A549 (cell line): ENCODE results near the gene TEP1.
"Not testable (repeated sequence)": the region's sequence is repeated elsewhere in the genome, so short reads cannot be mapped to it uniquely, and the experiment has no call there.

Experiments
- CHD2 ChIP-seq: fragments of 150-350 bp; IDR thresholded peaks from 2 replicates; pipeline ENCODE4 v1.6.1; 2014; ENCODE audit warnings: low read length; ENCODE audit not compliant: partially characterized antibody
- POLR2AphosphoS2 ChIP-seq: conservative IDR thresholded peaks from 2 replicates; pipeline ENCODE4 v1.6.1; 2012; ENCODE audit warnings: low read length, improper control_type of control experiment, inconsistent platforms

GRCh38 chr14:20452831-20453230 is 39.5 kb upstream of the TEP1 start:
- not testable (repeated sequence) for TF ChIP-seq CHD2, POLR2AphosphoS2
